HepG2 (cell line): ENCODE data around the gene KRTAP17-1. TPM values are rescaled to one million over a fixed set of nuclear protein-coding genes. Genes with fewer than 3 reads are reported as not detected.

Experiments used
- AKAP8 ChIP-seq: sonication (generic); formaldehyde crosslinking; IDR thresholded peaks from 2 replicates; pipeline ENCODE4 v1.5.1; 2020; ENCODE audit warnings: mild to moderate bottlenecking, missing genetic modification reagents
- ATF4 ChIP-seq, 2 experiments: fragments of 450-650 bp in 1 of 2; sonication (generic) in 1 of 2; formaldehyde crosslinking; IDR thresholded peaks; 2 replicates each; pipeline versions ENCODE4 v1.5.0 to v1.8.0; 2020 to 2022; ENCODE audit warnings: mild to moderate bottlenecking in 1 of 2, missing genetic modification reagents in 1 of 2
- ATF7-NPFF ChIP-seq: sonication (generic); formaldehyde crosslinking; IDR thresholded peaks from 2 replicates; pipeline ENCODE4 v1.8.1; 2023; ENCODE audit warnings: mild to moderate bottlenecking, low read depth, missing genetic modification reagents, moderate library complexity
- BRF2 ChIP-seq: sonication (generic); formaldehyde crosslinking; IDR thresholded peaks from 2 replicates; pipeline ENCODE4 v1.8.1; 2022; ENCODE audit warnings: mild to moderate bottlenecking, missing genetic modification reagents
- CAMTA2 ChIP-seq: sonication (generic); formaldehyde crosslinking; IDR thresholded peaks from 2 replicates; pipeline ENCODE4 v1.4.0; 2020; ENCODE audit warnings: mild to moderate bottlenecking, missing genetic modification reagents, borderline replicate concordance
- CCAR2 ChIP-seq: fragments of 200-400 bp; formaldehyde crosslinking; optimal IDR thresholded peaks from 2 replicates; pipeline ENCODE3; 2018; ENCODE audit warnings: low read depth, mild to moderate bottlenecking, low read length, moderate library complexity
- ERF ChIP-seq: IDR thresholded peaks from 2 replicates; pipeline ENCODE4 v1.6.1; 2018; ENCODE audit warnings: missing biosample characterization, missing genetic modification reagents
- HMGXB4 ChIP-seq, 2 experiments: sonication (generic) in 1 of 2; formaldehyde crosslinking in 1 of 2; IDR thresholded peaks; 2 replicates each; pipeline versions ENCODE4 v1.4.0 to v1.6.1; 2018 to 2020; ENCODE audit warnings: missing genetic modification reagents in 2 of 2, borderline replicate concordance in 1 of 2, low read depth in 1 of 2, mild to moderate bottlenecking in 1 of 2, missing biosample characterization in 1 of 2
- JARID2 ChIP-seq: sonication (generic); formaldehyde crosslinking; IDR thresholded peaks from 2 replicates; pipeline ENCODE4 v1.8.1; 2023; ENCODE audit warnings: missing genetic modification reagents, inconsistent platforms; ENCODE audit not compliant: insufficient replicate concordance
- MED8 ChIP-seq: sonication (generic); formaldehyde crosslinking; IDR thresholded peaks from 2 replicates; pipeline ENCODE4 v1.8.1; 2023; ENCODE audit warnings: mild to moderate bottlenecking, missing genetic modification reagents; ENCODE audit not compliant: insufficient replicate concordance
- MYNN ChIP-seq: sonication (generic); formaldehyde crosslinking; IDR thresholded peaks from 2 replicates; pipeline ENCODE4 v1.4.0; 2020; ENCODE audit warnings: mild to moderate bottlenecking, low read depth, missing genetic modification reagents
- NCOA2 ChIP-seq: sonication (generic); formaldehyde crosslinking; IDR thresholded peaks from 2 replicates; pipeline ENCODE4 v1.8.0; 2022; ENCODE audit warnings: inconsistent platforms
- ONECUT2 ChIP-seq: sonication (generic); formaldehyde crosslinking; IDR thresholded peaks from 2 replicates; pipeline ENCODE4 v1.4.0; 2020; ENCODE audit warnings: missing genetic modification reagents
- PHF20 ChIP-seq: sonication (generic); formaldehyde crosslinking; IDR thresholded peaks from 2 replicates; pipeline ENCODE4 v1.5.0; 2020; ENCODE audit warnings: mild to moderate bottlenecking, missing genetic modification reagents
- RORA ChIP-seq: sonication (generic); formaldehyde crosslinking; IDR thresholded peaks from 2 replicates; pipeline ENCODE4 v1.5.0; 2020; ENCODE audit warnings: mild to moderate bottlenecking, missing genetic modification reagents, moderate library complexity
- ZBTB20 ChIP-seq: sonication (generic); formaldehyde crosslinking; IDR thresholded peaks from 2 replicates; pipeline ENCODE4 v1.8.1; 2023; ENCODE audit warnings: missing genetic modification reagents, low read depth, mild to moderate bottlenecking, borderline replicate concordance
- ZMAT3 ChIP-seq: sonication (generic); formaldehyde crosslinking; conservative IDR thresholded peaks from 2 replicates; pipeline ENCODE4 v1.7.0; 2021; ENCODE audit warnings: missing genetic modification reagents
- ZNF280B ChIP-seq: sonication (generic); formaldehyde crosslinking; IDR thresholded peaks from 2 replicates; pipeline ENCODE4 v1.5.0; 2020; ENCODE audit warnings: missing genetic modification reagents, mild to moderate bottlenecking, borderline replicate concordance
- ZNF296 ChIP-seq: sonication (generic); formaldehyde crosslinking; conservative IDR thresholded peaks from 2 replicates; pipeline ENCODE4 v1.5.0; 2020; ENCODE audit warnings: mild to moderate bottlenecking, missing genetic modification reagents
- ZNF317 ChIP-seq: sonication (generic); formaldehyde crosslinking; IDR thresholded peaks from 2 replicates; pipeline ENCODE4 v1.5.0; 2020; ENCODE audit warnings: mild to moderate bottlenecking, missing genetic modification reagents
- ZNF33A ChIP-seq: sonication (generic); formaldehyde crosslinking; IDR thresholded peaks from 2 replicates; pipeline ENCODE4 v1.5.1; 2020; ENCODE audit warnings: missing genetic modification reagents, mild to moderate bottlenecking, moderate library complexity, borderline replicate concordance
- ZNF75D ChIP-seq: sonication (generic); formaldehyde crosslinking; IDR thresholded peaks from 2 replicates; pipeline ENCODE4 v1.8.1; 2023; ENCODE audit warnings: missing genetic modification reagents, mild to moderate bottlenecking, borderline replicate concordance
- ZNF766 ChIP-seq: sonication (generic); formaldehyde crosslinking; IDR thresholded peaks from 2 replicates; pipeline ENCODE4 v1.5.0; 2020; ENCODE audit warnings: missing genetic modification reagents, borderline replicate concordance
- ZSCAN31 ChIP-seq: sonication (generic); formaldehyde crosslinking; IDR thresholded peaks from 2 replicates; pipeline ENCODE4 v1.5.0; 2020; ENCODE audit warnings: low read depth, mild to moderate bottlenecking, missing genetic modification reagents
- polyA plus RNA-seq, 8 experiments: library from polyadenylated mRNA; depleted of rRNA in 3 of 8; stranded (reverse) in 7 of 8; unstranded in 1 of 8; fragments of >200 nt; fragmentation: Illumina TruSeq in 4 of 8; extraction: Trizol in 4 of 8; gene quantifications; 2 replicates each; pipeline versions ENCODE4 v1.2.1 to v1.2.3, GENCODE V29; 2011 to 2016; ENCODE audit warnings: low read depth in 4 of 8, missing spikeins in 1 of 8, mixed read lengths in 1 of 8; ENCODE audit not compliant: insufficient read depth in 1 of 8
- total RNA-seq, 5 experiments: library from RNA; depleted of rRNA; stranded (reverse); fragments of >200 nt; fragmentation: Illumina TruSeq; extraction: Trizol; gene quantifications; 2 replicates each; pipeline ENCODE4 v1.2.3, GENCODE V29; 2016; ENCODE audit warnings: low read depth in 1 of 5
- TF ChIP-seq, protein P1 (sequence below): sonication (generic); formaldehyde crosslinking; IDR thresholded peaks from 2 replicates; pipeline ENCODE4 v1.8.1; 2023; ENCODE audit warnings: mild to moderate bottlenecking, missing genetic modification reagents, borderline replicate concordance

Gene KRTAP17-1
- total and polyA plus RNA-seq, 2 of the 13 experiments (the other 11 are each of a cell fraction or from before 2014, with no cell fraction given) = not detected

- TF ChIP-seq HMGXB4 (CRISPR knock-in tag; IDR thresholded peaks at IDR 0.05; ENCODE audit: borderline replicate concordance in 1 of 2, low read depth in 1 of 2) (0 out of 4 replicates have a peak, but pooled peaks have one; percentile 20 to 40), AKAP8 (CRISPR knock-in tag) (no peak), ATF4 (CRISPR knock-in tag; IDR thresholded peaks at IDR 0.05) (no peak), RORA (CRISPR knock-in tag) (no peak), ZNF296 (CRISPR knock-in tag) (no peak), ERF (0 out of 2 replicates have a peak, but pooled peaks have one; percentile 26), CCAR2 (no peak), ZNF75D (CRISPR knock-in tag) (no peak), PHF20 (CRISPR knock-in tag) (no peak), ZNF766 (CRISPR knock-in tag) (no peak), ZBTB20 (no peak), ZNF33A (CRISPR knock-in tag) (no peak), CAMTA2 (no peak), ZNF317 (no peak), ZMAT3 (CRISPR knock-in tag) (no peak), BRF2 (CRISPR knock-in tag) (no peak), ZSCAN31 (CRISPR knock-in tag) (no peak), MED8 (CRISPR knock-in tag) (no peak), NCOA2 (CRISPR knock-in tag) (no peak), ATF7-NPFF (CRISPR knock-in tag) (no peak), ZNF280B (CRISPR knock-in tag) (peak; percentile 53; the same call in 1 of the 2 replicates), MYNN (CRISPR knock-in tag) (no peak), ONECUT2 (CRISPR knock-in tag) (no peak), JARID2 (CRISPR knock-in tag) (no peak)
- TF ChIP-seq, protein P1, sequence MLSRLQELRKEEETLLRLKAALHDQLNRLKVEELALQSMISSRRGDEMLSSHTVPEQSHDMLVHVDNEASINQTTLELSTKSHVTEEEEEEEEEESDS (CRISPR knock-in tag) = no peak
Measured at GRCh38 chr17:41329279-41329948, 13.9 kb upstream of the KRTAP17-1 start (continued).
